Measurements from ENCODE around the gene HOXA7.

HOXA7 gene

GRCh38 chr7:27110186-27111031, 46.1 kb downstream of the HOXA7 start:
- TF ChIP-seq CTCF (IDR thresholded peaks at IDR 0.05; ENCODE audit: low read depth, low read length, missing control alignments), result no peak
- no peak overlapping the region for H3K4me3 ChIP-seq (replicated peaks; ENCODE audit: low read depth, low read length)
- no peak for DNase-seq (ENCODE audit: extremely low read depth, low read depth)

GRCh38 chr7:27109466-27110185, 46.8 kb downstream of the HOXA7 start:
- TF ChIP-seq CTCF (IDR thresholded peaks at IDR 0.05; ENCODE audit: low read depth, low read length, missing control alignments), result no peak
- no peak overlapping the region for H3K4me3 ChIP-seq (replicated peaks; ENCODE audit: low read depth, low read length)
- DNase-seq (ENCODE audit: extremely low read depth, low read depth), result no peak

- TF ChIP-seq CTCF (IDR thresholded peaks at IDR 0.05; ENCODE audit: low read depth, low read length, missing control alignments), result no peak
- no peak overlapping the region for H3K4me3 ChIP-seq (replicated peaks; ENCODE audit: low read depth, low read length)
- no peak for DNase-seq (ENCODE audit: extremely low read depth, low read depth)
Observed at GRCh38 chr7:27108390-27109127, 47.9 kb downstream of the HOXA7 start.

- TF ChIP-seq CTCF (IDR thresholded peaks at IDR 0.05; ENCODE audit: low read depth, low read length, missing control alignments), result no peak
- no peak overlapping the region for H3K4me3 ChIP-seq (replicated peaks; ENCODE audit: low read depth, low read length)
- DNase-seq (ENCODE audit: extremely low read depth, low read depth), result no peak
Observed at GRCh38 chr7:27107391-27108381, 48.8 kb downstream of the HOXA7 start.

GRCh38 chr7:27106901-27107240, 49.6 kb downstream of the HOXA7 start:
- H3K4me3 ChIP-seq (replicated peaks; ENCODE audit: low read depth, low read length), result no peak overlapping the region
- TF ChIP-seq CTCF (IDR thresholded peaks at IDR 0.05; ENCODE audit: low read depth, low read length, missing control alignments), result no peak
- DNase-seq (ENCODE audit: extremely low read depth, low read depth), result no peak
